Sigmoid colon (tissue), 4 donors: Measurements from ENCODE around the gene CDCA4.

Source experiments
- EP300 ChIP-seq, 4 donors: sonication (generic); formaldehyde crosslinking; IDR thresholded peaks; one replicate each; pipeline ENCODE4 v1.6.1; 2017; ENCODE audit warnings: antibody characterized with exemption in 4 of 4
- TF ChIP-seq, protein P1 (sequence below), 4 experiments: fragments of 450-650 bp in 3 of 4; fragments of 200-600 bp in 1 of 4; IDR thresholded peaks; one replicate each; pipeline ENCODE4 v1.5.1; 2016 to 2019; ENCODE audit warnings: antibody characterized with exemption in 4 of 4, mild to moderate bottlenecking in 3 of 4, moderate library complexity in 2 of 4

DNA sequence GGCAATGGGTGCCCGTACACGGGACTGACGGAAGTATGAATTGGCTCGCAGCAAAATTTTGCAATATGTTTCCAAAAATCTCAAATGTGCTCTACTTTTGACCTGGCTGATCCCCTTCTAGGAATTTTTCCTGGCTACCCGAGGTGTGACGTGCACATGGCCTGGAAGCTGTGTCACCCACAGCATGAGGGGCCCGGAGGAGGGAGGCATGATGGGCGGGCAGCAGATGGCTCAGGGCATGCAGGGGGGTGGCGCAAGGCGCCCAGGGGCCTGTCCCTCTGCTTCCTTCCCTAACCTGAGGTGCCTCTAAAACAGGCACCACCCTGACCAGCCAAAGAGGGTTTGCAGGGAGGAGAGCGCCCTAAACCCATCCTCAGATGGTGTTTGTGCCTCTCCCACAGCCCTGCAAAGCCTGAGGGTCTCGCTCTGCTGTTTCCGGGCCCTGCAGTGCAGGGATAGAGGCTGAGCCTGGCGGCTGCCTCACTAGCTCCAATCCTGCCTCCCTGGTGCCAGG, 37.7 kb upstream of the CDCA4 start:
- TF ChIP-seq, protein P1, sequence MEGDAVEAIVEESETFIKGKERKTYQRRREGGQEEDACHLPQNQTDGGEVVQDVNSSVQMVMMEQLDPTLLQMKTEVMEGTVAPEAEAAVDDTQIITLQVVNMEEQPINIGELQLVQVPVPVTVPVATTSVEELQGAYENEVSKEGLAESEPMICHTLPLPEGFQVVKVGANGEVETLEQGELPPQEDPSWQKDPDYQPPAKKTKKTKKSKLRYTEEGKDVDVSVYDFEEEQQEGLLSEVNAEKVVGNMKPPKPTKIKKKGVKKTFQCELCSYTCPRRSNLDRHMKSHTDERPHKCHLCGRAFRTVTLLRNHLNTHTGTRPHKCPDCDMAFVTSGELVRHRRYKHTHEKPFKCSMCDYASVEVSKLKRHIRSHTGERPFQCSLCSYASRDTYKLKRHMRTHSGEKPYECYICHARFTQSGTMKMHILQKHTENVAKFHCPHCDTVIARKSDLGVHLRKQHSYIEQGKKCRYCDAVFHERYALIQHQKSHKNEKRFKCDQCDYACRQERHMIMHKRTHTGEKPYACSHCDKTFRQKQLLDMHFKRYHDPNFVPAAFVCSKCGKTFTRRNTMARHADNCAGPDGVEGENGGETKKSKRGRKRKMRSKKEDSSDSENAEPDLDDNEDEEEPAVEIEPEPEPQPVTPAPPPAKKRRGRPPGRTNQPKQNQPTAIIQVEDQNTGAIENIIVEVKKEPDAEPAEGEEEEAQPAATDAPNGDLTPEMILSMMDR (IDR thresholded peaks at IDR 0.05), result no peak
- no peak for TF ChIP-seq EP300 (IDR thresholded peaks at IDR 0.05)
